Endodermal cell (in vitro differentiated cells): Measurements from ENCODE around the gene BTRC. TPM values are rescaled to one million over a fixed set of nuclear protein-coding genes. Genes with fewer than 3 reads are reported as not detected.

Experiments
- DNase-seq: peaks from one replicate; pipeline ENCODE4 v3.0.0-alpha.2; 2017
- H3K27ac ChIP-seq: 2 replicates; pipeline ENCODE4 v1.5.1; 2013; ENCODE audit warnings: mild to moderate bottlenecking, low read depth, low read length, moderate library complexity
- H3K27me3 ChIP-seq: 2 replicates; pipeline ENCODE4 v1.6.1; 2013; ENCODE audit warnings: mild to moderate bottlenecking, low read length, moderate library complexity; ENCODE audit not compliant: insufficient read depth, control insufficient read depth, poor library complexity, severe bottlenecking
- H3K36me3 ChIP-seq: 2 replicates; pipeline ENCODE4 v1.7.0; 2013; ENCODE audit warnings: mild to moderate bottlenecking, low read length, moderate library complexity; ENCODE audit not compliant: control insufficient read depth, insufficient read depth
- H3K4me1 ChIP-seq: one replicate; pipeline ENCODE4 v1.7.0; 2013; ENCODE audit warnings: low read length; ENCODE audit not compliant: control insufficient read depth, insufficient read depth
- H3K4me3 ChIP-seq: 2 replicates; pipeline ENCODE4 v1.5.1; 2013; ENCODE audit warnings: mild to moderate bottlenecking, low read length, moderate library complexity
- H3K9ac ChIP-seq: 2 replicates; pipeline ENCODE4 v1.6.1; 2013; ENCODE audit warnings: mild to moderate bottlenecking, low read length, moderate library complexity; ENCODE audit not compliant: poor library complexity, severe bottlenecking; ENCODE audit errors: extremely low read depth
- H3K9me3 ChIP-seq: 2 replicates; pipeline ENCODE4 v1.6.1; 2013; ENCODE audit warnings: mild to moderate bottlenecking, low read length, moderate library complexity; ENCODE audit not compliant: control insufficient read depth
- H3K27ac Mint-ChIP-seq: 2 replicates; pipeline ENCODE4 v1.8.0; 2020; ENCODE audit warnings: mixed read lengths
- H3K27me3 Mint-ChIP-seq: 2 replicates; pipeline ENCODE4 v1.8.0; 2021; ENCODE audit warnings: mild to moderate bottlenecking, mixed read lengths; ENCODE audit not compliant: insufficient read depth
- H3K36me3 Mint-ChIP-seq: 2 replicates; pipeline ENCODE4 v1.8.0; 2020; ENCODE audit warnings: low read depth, mixed read lengths
- H3K4me1 Mint-ChIP-seq: 2 replicates; pipeline ENCODE4 v1.8.0; 2020; ENCODE audit warnings: mixed read lengths
- H3K4me3 Mint-ChIP-seq: 2 replicates; pipeline ENCODE4 v1.8.0; 2020; ENCODE audit warnings: mild to moderate bottlenecking, moderate library complexity, mixed read lengths
- H3K9me3 Mint-ChIP-seq: 2 replicates; pipeline ENCODE4 v1.8.0; 2020; ENCODE audit warnings: mild to moderate bottlenecking, mixed read lengths
- WGBS, 2 experiments: methylation state at CpG; one replicate each; pipeline versions ENCODE4 v1.1.5 to v1.1.7; 2013; ENCODE audit warnings: missing lambda C conversion rate in 2 of 2, mixed read lengths in 1 of 2; ENCODE audit not compliant: insufficient coverage in 1 of 2, insufficient read length in 1 of 2; 5-methylcytosine and 5-hydroxymethylcytosine counted together
- total RNA-seq, 2 donors: library from RNA; stranded (reverse); fragmentation: NEBNext Ultra II Directional in 1 of 2; extraction: Animal tissue kit (Norgen Biotek cat#: 25700) in 1 of 2; gene quantifications; 2 replicates in 1 of 2; 3 replicates in 1 of 2; pipeline ENCODE4 v1.2.1, GENCODE V29; 2021
- TF ChIP-seq, protein P1 (sequence below): fragments of 200-600 bp; sonication (generic); conservative IDR thresholded peaks from 2 replicates; pipeline ENCODE4 v1.5.0; 2021; ENCODE audit warnings: antibody characterized with exemption, mild to moderate bottlenecking

Gene BTRC
- total RNA-seq, 2 donors from 2014 or later: 30.1 to 38.2 TPM

DNA sequence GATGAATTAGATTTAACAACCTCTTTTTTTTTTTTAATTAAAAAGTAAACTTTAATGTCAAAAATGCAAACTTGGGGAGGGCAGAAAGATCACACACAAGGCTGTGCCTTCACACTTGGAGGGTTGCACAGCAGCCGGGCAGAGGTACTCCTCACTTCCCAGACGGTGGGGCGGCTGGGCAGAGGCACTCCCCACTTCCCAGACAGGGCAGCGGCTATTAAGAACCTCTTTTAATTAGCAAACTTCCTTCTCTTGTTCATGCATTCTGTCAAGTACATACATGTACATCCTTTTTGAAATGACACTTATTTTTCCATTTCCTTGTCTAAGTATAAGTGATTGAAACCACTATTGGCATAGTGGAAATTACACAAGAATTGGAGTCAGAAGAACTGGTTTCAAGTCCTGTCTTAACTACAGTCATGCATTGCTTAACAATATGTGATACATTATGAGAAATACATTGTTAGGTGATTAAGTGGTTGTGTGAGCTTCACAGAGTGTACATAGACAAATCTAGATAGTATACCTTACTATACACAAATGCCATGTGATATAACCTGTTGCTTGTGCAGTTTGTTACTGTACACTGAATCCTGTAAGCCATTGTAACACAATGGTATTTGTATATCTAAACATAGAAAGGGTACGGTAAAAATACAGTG is 26.5 kb downstream of the BTRC start:
- Mint-ChIP-seq H3K36me3 (no peaks in the 10 kb centered on the region), H3K4me3 (no peak overlapping the region), H3K27me3 (no peaks in the 10 kb centered on the region), H3K4me1 (no peaks in the 10 kb centered on the region), H3K27ac (no peak overlapping the region), H3K9me3 (no peaks in the 10 kb centered on the region)
- H3K36me3 ChIP-seq: no peaks in the 10 kb centered on the region
- no peaks in the 10 kb centered on the region for H3K27me3 ChIP-seq
- TF ChIP-seq, protein P1, sequence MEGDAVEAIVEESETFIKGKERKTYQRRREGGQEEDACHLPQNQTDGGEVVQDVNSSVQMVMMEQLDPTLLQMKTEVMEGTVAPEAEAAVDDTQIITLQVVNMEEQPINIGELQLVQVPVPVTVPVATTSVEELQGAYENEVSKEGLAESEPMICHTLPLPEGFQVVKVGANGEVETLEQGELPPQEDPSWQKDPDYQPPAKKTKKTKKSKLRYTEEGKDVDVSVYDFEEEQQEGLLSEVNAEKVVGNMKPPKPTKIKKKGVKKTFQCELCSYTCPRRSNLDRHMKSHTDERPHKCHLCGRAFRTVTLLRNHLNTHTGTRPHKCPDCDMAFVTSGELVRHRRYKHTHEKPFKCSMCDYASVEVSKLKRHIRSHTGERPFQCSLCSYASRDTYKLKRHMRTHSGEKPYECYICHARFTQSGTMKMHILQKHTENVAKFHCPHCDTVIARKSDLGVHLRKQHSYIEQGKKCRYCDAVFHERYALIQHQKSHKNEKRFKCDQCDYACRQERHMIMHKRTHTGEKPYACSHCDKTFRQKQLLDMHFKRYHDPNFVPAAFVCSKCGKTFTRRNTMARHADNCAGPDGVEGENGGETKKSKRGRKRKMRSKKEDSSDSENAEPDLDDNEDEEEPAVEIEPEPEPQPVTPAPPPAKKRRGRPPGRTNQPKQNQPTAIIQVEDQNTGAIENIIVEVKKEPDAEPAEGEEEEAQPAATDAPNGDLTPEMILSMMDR: no peak
- H3K9me3 ChIP-seq: no peaks in the 10 kb centered on the region
- 94 to 95% methylated on average over 3 to 5 of the region's 5 CpGs for WGBS, 2 experiments
- H3K4me1 ChIP-seq: no peaks in the 10 kb centered on the region
- no peak for DNase-seq
- H3K27ac ChIP-seq: no peak overlapping the region
- no peak overlapping the region for H3K4me3 ChIP-seq
- H3K9ac ChIP-seq: no peak overlapping the region

- Mint-ChIP-seq H3K27ac (no peak overlapping the region), H3K9me3 (no peaks in the 10 kb centered on the region), H3K4me3 (no peak overlapping the region), H3K27me3 (no peaks in the 10 kb centered on the region), H3K4me1 (peaks cover 17% of the 10 kb centered on the region), H3K36me3 (no peaks in the 10 kb centered on the region)
- H3K4me1 ChIP-seq: no peaks in the 10 kb centered on the region
- no peak overlapping the region for H3K9ac ChIP-seq
- no peaks in the 10 kb centered on the region for H3K27me3 ChIP-seq
- H3K9me3 ChIP-seq: no peaks in the 10 kb centered on the region
- WGBS, 2 experiments: 72 to 100% methylated on average over 1 of the region's 1 CpG
- TF ChIP-seq, protein P1: no peak
- H3K27ac ChIP-seq: no peak overlapping the region
- H3K4me3 ChIP-seq: no peak overlapping the region
- no peak for DNase-seq
- H3K36me3 ChIP-seq: no peaks in the 10 kb centered on the region
Observed at GRCh38 chr10:101385866-101386658, 32.1 kb downstream of the BTRC start.

DNA sequence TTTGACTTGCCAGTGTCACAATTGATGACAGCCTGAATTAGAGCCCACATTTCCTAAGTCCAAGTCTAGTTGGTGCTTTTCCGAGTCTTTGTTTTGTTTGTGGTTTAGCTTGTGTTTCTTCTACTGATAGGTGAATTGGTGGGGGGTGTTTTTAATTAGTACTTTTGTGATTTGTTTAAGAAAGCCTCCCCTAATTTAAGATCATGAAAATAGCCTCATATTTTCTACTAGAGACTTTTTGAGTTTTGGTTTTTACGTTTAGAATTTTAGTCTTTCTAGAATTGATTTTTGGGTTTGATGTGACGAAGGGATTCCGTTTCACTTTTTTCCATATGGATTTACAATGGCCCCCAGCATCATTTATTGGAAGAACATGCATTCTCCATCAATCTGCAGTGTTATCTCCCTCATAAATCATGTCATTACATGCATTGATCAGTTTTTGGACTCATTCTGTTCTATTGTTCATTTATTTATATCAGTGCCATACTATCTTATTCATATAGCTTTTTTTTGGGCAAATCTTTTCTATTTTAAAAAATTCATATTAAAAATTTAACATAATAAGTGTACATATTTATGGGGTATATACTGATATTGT is 32.8 kb downstream of the BTRC start:
- DNase-seq: no peak
- no peaks in the 10 kb centered on the region for H3K36me3 Mint-ChIP-seq
- no peak overlapping the region for H3K4me3 Mint-ChIP-seq
- no peaks in the 10 kb centered on the region for H3K36me3 ChIP-seq
- no peaks in the 10 kb centered on the region for H3K4me1 ChIP-seq
- TF ChIP-seq, protein P1: no peak
- H3K27ac ChIP-seq: no peak overlapping the region
- H3K27ac Mint-ChIP-seq: no peak overlapping the region
- no peaks in the 10 kb centered on the region for H3K9me3 Mint-ChIP-seq
- no peaks in the 10 kb centered on the region for H3K27me3 Mint-ChIP-seq
- H3K27me3 ChIP-seq: no peaks in the 10 kb centered on the region
- peaks cover 17% of the 10 kb centered on the region for H3K4me1 Mint-ChIP-seq
- H3K9me3 ChIP-seq: no peaks in the 10 kb centered on the region
- 87 to 100% methylated on average over 1 to 3 of the region's 4 CpGs for WGBS, 2 experiments
- H3K9ac ChIP-seq: no peak overlapping the region
- no peak overlapping the region for H3K4me3 ChIP-seq
